Activated T-helper 17 cell treated with anti-CD3 and anti-CD28 coated beads, Interleukin-2, amount 50 U/mL, for 72 hours (primary cell): ENCODE data around the gene DPP8. TPM values are rescaled to one million over a fixed set of nuclear protein-coding genes. Genes with fewer than 3 reads are reported as not detected.
A peak's percentile ranks its signal among the peaks of the same experiment; 100 is the strongest.
"Not testable (repeated sequence)": the region's sequence is repeated elsewhere in the genome, so short reads cannot be mapped to it uniquely, and the experiment has no call there.

Experiments
- ATAC-seq: fragments of 150-1000 bp; cut with Tn5 transposase; replicated peaks from 2 replicates; pipeline ENCODE4 v1.10.0; 2021; ENCODE audit warnings: mild to moderate bottlenecking, moderate library complexity
- H3K27ac Mint-ChIP-seq: one replicate; pipeline ENCODE4 v1.8.0; 2022; ENCODE audit warnings: mixed read lengths
- H3K27me3 Mint-ChIP-seq: one replicate; pipeline ENCODE4 v1.8.0; 2022; ENCODE audit warnings: mixed read lengths
- H3K36me3 Mint-ChIP-seq: one replicate; pipeline ENCODE4 v1.8.0; 2022; ENCODE audit warnings: low read depth, mild to moderate bottlenecking, mixed read lengths
- H3K4me1 Mint-ChIP-seq: one replicate; pipeline ENCODE4 v1.8.0; 2022; ENCODE audit warnings: mixed read lengths
- H3K4me3 Mint-ChIP-seq: one replicate; pipeline ENCODE4 v1.8.0; 2022; ENCODE audit warnings: mild to moderate bottlenecking, mixed read lengths
- H3K9me3 Mint-ChIP-seq: one replicate; pipeline ENCODE4 v1.8.0; 2022; ENCODE audit warnings: mixed read lengths
- total RNA-seq, 2 donors: library from RNA; stranded (reverse); gene quantifications; one replicate each; pipeline ENCODE4 v1.2.3, GENCODE V29; 2022

The DPP8 gene
- total RNA-seq, 2 donors from 2014 or later, result 30.7 to 31.4 TPM

- no peak for ATAC-seq
- Mint-ChIP-seq H3K9me3 (no peaks in the 10 kb centered on the region), H3K27me3 (peaks cover 16% of the 10 kb centered on the region), H3K4me3 (no peak overlapping the region), H3K36me3 (no peaks in the 10 kb centered on the region), H3K27ac (no peak overlapping the region), H3K4me1 (no peaks in the 10 kb centered on the region)
Measured at GRCh38 chr15:65410036-65410435, 107.5 kb downstream of the DPP8 start.

DNA sequence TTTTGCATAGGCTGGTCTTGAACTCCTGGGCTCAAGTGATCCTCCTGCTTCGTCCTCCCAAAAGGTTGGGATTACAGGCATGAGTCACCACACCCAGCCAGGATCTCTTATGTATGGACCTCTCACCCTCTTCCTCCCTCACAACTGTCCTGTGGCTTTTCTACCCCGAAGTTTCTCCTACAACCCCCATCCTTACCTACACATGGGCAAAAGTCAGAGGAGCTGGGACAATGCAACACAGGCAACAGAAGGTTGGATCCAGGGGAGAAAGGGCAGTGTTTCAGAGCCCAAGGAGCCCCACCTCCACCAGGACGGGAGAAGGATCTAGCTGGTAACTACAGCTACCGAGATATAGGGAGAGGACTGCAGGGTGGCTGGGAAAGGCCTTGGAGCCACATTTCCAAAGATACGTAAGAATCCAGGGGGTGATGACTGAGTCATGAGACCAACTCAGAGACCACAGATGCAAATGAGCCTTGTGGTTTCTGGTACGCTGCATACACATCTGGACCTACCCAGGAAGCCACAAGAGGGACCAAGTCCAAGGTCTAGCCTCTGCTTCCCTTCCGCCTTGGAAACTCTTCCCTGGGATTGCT lies 108.4 kb downstream of the DPP8 start:
- Mint-ChIP-seq H3K4me1 (no peaks in the 10 kb centered on the region), H3K36me3 (no peaks in the 10 kb centered on the region), H3K27me3 (peaks cover 16% of the 10 kb centered on the region), H3K27ac (no peak overlapping the region), H3K4me3 (no peak overlapping the region), H3K9me3 (no peaks in the 10 kb centered on the region)
- peak; percentile 73 for ATAC-seq

GRCh38 chr15:65408324-65409035 lies 109.0 kb downstream of the DPP8 start:
- ATAC-seq, result no peak
- Mint-ChIP-seq H3K27ac (no peak overlapping the region), H3K4me3 (no peak overlapping the region), H3K27me3 (peaks cover 16% of the 10 kb centered on the region), H3K9me3 (no peaks in the 10 kb centered on the region), H3K36me3 (no peaks in the 10 kb centered on the region), H3K4me1 (no peaks in the 10 kb centered on the region)

DNA sequence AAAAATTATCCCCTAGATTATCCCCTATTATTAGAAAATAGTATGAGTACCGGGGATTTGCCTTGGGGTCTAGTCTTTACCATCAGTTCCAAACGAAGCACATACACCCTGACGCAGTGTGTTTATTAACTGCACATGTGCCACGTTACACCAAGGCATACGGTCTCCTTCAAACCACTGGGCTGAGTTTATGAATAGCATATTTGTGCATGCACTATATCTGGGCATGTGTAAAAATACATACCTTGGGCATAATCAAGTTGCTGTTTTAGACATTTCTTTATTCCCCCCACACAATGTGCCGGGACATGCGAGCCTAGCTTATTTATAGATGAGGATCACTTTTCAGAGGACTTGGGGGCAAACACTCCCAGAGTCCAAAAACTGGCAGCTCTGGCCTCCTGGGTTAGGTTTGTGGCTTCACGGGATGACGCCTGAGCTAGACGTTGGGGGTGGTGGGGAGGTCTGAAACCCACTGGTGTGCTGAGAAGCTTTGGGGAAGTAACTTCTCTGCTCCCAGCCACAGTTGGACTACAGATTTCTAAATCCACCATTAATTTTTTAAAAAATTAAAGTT lies 111.0 kb downstream of the DPP8 start:
- no peak overlapping the region for H3K27ac Mint-ChIP-seq
- peaks cover 14% of the 10 kb centered on the region for H3K27me3 Mint-ChIP-seq
- no peak overlapping the region for H3K4me3 Mint-ChIP-seq
- H3K4me1 Mint-ChIP-seq, result no peaks in the 10 kb centered on the region
- no peaks in the 10 kb centered on the region for H3K9me3 Mint-ChIP-seq
- no peak for ATAC-seq
- H3K36me3 Mint-ChIP-seq, result no peaks in the 10 kb centered on the region

DNA sequence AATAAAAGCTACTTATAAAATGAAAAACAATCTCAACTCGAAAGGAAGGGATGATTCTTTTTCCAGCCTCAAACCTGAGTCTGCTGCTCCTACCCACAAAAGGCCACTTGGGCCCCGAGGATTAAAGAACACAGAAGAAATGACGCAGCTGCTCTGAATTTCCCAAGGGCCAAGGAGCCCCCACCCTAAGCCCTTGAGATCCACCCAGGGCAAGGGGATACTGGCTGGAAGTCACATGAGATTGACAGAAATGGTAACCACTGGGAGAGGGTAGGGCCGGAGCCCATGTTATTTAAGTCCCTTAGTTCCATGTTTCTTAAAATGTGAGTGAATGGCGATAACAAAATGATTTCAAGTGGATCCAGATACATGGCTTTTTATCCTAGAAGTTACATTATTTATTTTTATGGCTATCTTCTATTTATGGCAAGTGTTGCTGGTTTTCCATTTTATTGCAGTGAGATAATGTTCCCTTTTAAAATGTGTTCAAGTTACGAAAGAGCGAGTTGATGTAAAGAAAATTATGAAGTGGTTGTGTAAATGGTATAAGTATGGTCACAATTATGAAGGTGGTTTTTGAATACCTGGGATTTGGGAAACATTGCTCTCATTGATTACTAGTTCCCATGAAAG lies 111.6 kb downstream of the DPP8 start:
- Mint-ChIP-seq H3K36me3 (no peaks in the 10 kb centered on the region), H3K9me3 (no peaks in the 10 kb centered on the region), H3K4me3 (no peak overlapping the region), H3K27me3 (peaks cover 13% of the 10 kb centered on the region), H3K27ac (no peak overlapping the region), H3K4me1 (no peaks in the 10 kb centered on the region)
- no peak for ATAC-seq

GRCh38 chr15:65404186-65404872 lies 113.2 kb downstream of the DPP8 start:
- ATAC-seq, result no peak
- no peaks in the 10 kb centered on the region for H3K4me1 Mint-ChIP-seq
- no peaks in the 10 kb centered on the region for H3K9me3 Mint-ChIP-seq
- H3K36me3 Mint-ChIP-seq, result no peaks in the 10 kb centered on the region
- no peak overlapping the region for H3K4me3 Mint-ChIP-seq
- no peak overlapping the region for H3K27ac Mint-ChIP-seq
- peaks cover 19% of the 10 kb centered on the region for H3K27me3 Mint-ChIP-seq

DNA sequence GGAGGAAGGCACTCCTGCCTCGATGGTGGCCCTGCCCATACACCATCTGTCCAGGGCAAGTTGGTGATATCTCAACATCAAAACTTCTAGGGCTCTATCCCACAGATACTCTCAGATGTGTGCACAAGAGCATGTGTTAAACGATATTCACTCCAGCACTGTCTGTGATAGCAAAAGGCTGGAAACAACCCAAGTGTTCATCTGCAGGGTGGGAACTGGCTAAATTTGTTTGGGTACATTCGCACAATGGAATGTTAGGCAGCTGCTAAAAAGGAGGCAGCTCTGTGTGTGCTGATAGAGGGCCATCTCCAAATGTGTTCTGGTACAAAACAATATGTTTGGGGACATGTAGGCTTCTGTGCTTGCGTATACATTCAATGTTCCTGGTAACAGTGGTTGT lies 114.5 kb downstream of the DPP8 start:
- no peak overlapping the region for H3K27ac Mint-ChIP-seq
- no peaks in the 10 kb centered on the region for H3K4me1 Mint-ChIP-seq
- peaks cover 24% of the 10 kb centered on the region for H3K27me3 Mint-ChIP-seq
- no peak for ATAC-seq
- H3K36me3 Mint-ChIP-seq, result no peaks in the 10 kb centered on the region
- H3K9me3 Mint-ChIP-seq, result no peaks in the 10 kb centered on the region
- no peak overlapping the region for H3K4me3 Mint-ChIP-seq

- Mint-ChIP-seq H3K9me3 (no peaks in the 10 kb centered on the region), H3K4me3 (no peak overlapping the region), H3K36me3 (no peaks in the 10 kb centered on the region), H3K4me1 (no peaks in the 10 kb centered on the region), H3K27me3 (peaks cover 35% of the 10 kb centered on the region), H3K27ac (no peak overlapping the region)
- ATAC-seq, result no peak
Measured at GRCh38 chr15:65401611-65402240, 115.8 kb downstream of the DPP8 start.

DNA sequence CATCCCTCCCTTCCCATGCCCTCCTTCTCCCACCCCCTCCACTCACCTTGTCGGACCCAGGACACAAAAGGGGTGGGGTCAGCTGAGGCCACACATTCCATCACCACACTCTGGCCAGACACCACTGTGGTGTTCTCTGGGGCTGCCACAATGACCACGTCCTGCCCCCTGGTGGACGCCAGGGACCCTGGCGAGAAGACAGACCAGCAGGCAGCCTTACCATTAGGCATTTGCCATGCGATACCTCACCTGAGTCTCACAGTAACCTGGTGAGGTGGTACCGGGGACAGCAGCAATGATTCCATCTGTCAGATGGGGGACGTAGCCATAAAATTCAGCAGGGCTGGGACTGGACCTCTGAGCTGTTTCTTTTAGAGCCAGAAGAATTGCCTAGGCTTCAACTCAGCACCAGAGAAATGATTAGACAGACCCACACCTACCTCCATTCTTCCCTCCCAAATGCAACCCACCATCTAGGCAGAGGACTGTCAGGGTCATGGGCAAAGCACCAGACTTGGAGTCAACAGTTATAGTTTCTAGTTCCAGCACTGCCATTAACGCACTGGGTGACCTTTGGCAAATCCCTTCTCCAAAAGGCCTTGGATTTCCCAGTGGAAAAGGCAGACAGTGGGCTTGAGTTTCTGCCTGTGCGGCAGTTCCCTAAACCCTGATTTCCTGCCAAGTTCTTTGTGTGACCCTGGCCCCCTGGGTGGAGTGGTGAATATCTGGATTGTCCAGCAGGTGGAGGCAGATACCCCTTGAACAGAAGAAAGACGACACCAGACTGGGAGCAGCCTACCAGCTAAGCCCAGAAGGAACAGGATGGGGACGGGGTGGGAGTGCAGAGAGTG lies 116.5 kb downstream of the DPP8 start:
- H3K27ac Mint-ChIP-seq, result no peak overlapping the region
- no peak overlapping the region for H3K4me3 Mint-ChIP-seq
- H3K4me1 Mint-ChIP-seq, result peaks cover 5% of the 10 kb centered on the region
- ATAC-seq, result peak; percentile 63
- H3K9me3 Mint-ChIP-seq, result no peaks in the 10 kb centered on the region
- H3K36me3 Mint-ChIP-seq, result no peaks in the 10 kb centered on the region
- H3K27me3 Mint-ChIP-seq, result peaks cover 42% of the 10 kb centered on the region

- Mint-ChIP-seq H3K9me3 (no peaks in the 10 kb centered on the region), H3K27me3 (peaks cover 39% of the 10 kb centered on the region), H3K4me3 (no peak overlapping the region), H3K36me3 (no peaks in the 10 kb centered on the region), H3K4me1 (peaks cover 5% of the 10 kb centered on the region), H3K27ac (no peak overlapping the region)
- no peak for ATAC-seq
Measured at GRCh38 chr15:65399997-65400396, 117.5 kb downstream of the DPP8 start.

DNA sequence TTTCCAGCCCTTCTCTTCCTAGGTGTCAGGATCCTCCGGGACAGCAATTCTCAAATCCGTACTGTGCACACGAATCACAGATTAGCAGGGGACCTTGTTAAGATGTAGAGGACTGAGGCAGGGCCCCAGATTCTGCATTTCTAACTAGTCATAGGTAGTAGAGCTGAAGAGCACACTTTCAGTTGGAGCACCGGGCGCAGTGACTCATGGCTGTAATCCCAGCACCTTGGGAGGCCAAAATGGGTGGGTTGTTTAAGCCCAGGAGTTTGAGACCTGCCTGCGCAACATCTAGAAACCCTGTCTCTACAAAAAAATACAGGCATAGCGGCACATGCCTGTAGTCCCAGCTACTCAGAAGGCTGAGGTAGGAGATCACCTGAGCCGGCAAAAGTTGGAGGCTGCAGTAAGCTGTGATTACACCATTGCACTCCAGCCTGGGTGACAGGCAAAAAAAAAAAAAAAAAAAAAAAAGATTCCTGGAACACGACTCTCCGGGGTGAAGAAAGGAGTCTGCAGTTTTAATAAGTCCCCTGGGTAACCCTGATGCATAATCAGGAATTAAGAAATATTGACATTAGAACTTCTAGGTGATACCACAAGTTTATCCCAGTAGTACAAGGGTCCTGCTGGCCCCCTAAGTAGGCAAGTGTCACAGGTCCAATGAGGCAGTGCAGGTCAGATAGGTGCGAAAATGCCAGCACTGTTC lies 118.3 kb downstream of the DPP8 start:
- no peaks in the 10 kb centered on the region for H3K36me3 Mint-ChIP-seq
- no peak for ATAC-seq
- peaks cover 5% of the 10 kb centered on the region for H3K4me1 Mint-ChIP-seq
- H3K27ac Mint-ChIP-seq, result no peak overlapping the region
- peaks cover 44% of the 10 kb centered on the region for H3K27me3 Mint-ChIP-seq
- no peak overlapping the region for H3K4me3 Mint-ChIP-seq
- H3K9me3 Mint-ChIP-seq, result no peaks in the 10 kb centered on the region

DNA sequence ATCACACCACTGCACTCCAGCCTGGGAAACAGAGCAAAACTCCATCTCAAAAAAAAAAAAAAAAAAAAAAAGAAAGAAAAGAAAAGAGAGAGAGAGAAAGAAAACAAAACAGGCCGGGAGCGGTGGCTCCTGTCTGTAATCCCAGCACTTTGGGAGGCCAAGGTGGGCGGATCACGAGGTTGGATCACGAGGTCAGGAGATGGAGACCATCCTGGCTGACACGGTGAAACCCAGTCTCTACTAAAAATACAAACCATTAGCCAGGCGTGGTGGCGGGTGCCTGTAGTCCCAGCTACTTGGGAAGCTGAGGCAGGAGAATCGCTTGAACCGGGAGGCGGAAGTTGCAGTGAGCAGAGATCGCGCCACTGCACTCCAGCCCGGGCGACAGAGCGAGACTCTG lies 119.0 kb downstream of the DPP8 start:
- not testable (repeated sequence) for H3K9me3 Mint-ChIP-seq, H3K4me1 Mint-ChIP-seq, H3K36me3 Mint-ChIP-seq, H3K27ac Mint-ChIP-seq, H3K4me3 Mint-ChIP-seq, ATAC-seq
- H3K27me3 Mint-ChIP-seq, result peaks cover 50% of the 10 kb centered on the region

DNA sequence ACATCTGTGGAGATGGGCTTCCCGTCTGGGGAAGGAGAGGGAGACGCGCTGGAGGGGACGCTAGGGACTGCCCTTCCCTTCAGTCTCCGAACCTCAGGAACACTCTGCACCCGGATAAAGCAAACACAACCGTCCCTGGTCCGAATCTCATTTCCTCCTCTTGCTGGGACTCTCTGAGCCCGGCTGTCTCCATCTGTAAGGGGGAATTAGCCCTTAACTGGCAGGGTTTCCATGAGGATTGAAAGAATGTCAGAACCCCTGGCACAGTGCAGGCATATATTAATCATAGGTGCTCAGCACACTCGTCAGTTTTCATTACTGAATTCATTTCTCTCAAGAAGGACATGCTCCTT lies 120.5 kb downstream of the DPP8 start:
- Mint-ChIP-seq H3K27ac (no peak overlapping the region), H3K27me3 (peaks cover 61% of the 10 kb centered on the region), H3K4me1 (peaks cover 5% of the 10 kb centered on the region), H3K36me3 (no peaks in the 10 kb centered on the region), H3K4me3 (no peak overlapping the region), H3K9me3 (no peaks in the 10 kb centered on the region)
- no peak for ATAC-seq
